Measurements from ENCODE around the gene CHCHD6.

Gene CHCHD6

GRCh38 chr3:126758882-126759281 lies 54.8 kb downstream of the CHCHD6 start:
- DNase-seq (ENCODE audit: low read depth), result no peak
- TF ChIP-seq CTCF (conservative IDR thresholded peaks at IDR 0.05; ENCODE audit: low read length), result no peak

GRCh38 chr3:126760541-126760940 lies 56.5 kb downstream of the CHCHD6 start:
- no peak overlapping the region for H3K4me3 ChIP-seq (ENCODE audit: low read length)
- no peak for TF ChIP-seq CTCF (conservative IDR thresholded peaks at IDR 0.05; ENCODE audit: low read length)
- DNase-seq (ENCODE audit: low read depth), result no peak

More at GRCh38 chr3:126758882-126759281, 54.8 kb downstream of the CHCHD6 start:
- H3K4me3 ChIP-seq (ENCODE audit: low read length), result no peak overlapping the region

- H3K4me3 ChIP-seq (ENCODE audit: low read length), result no peak overlapping the region
- TF ChIP-seq CTCF (conservative IDR thresholded peaks at IDR 0.05; ENCODE audit: low read length), result no peak
- DNase-seq (ENCODE audit: low read depth), result no peak
These were observed 59.0 kb downstream of the CHCHD6 start for GRCh38 chr3:126763035-126763434.

GRCh38 chr3:126765187-126766069 lies 61.4 kb downstream of the CHCHD6 start:
- H3K4me3 ChIP-seq (ENCODE audit: low read length), result no peak overlapping the region
- no peak for DNase-seq (ENCODE audit: low read depth)
- no peak for TF ChIP-seq CTCF (conservative IDR thresholded peaks at IDR 0.05; ENCODE audit: low read length)

GRCh38 chr3:126766653-126767052 lies 62.6 kb downstream of the CHCHD6 start:
- TF ChIP-seq CTCF (conservative IDR thresholded peaks at IDR 0.05; ENCODE audit: low read length), result no peak
- H3K4me3 ChIP-seq (ENCODE audit: low read length), result no peak overlapping the region
- DNase-seq (ENCODE audit: low read depth), result no peak

- no peak overlapping the region for H3K4me3 ChIP-seq (ENCODE audit: low read length)
- no peak for TF ChIP-seq CTCF (conservative IDR thresholded peaks at IDR 0.05; ENCODE audit: low read length)
- no peak for DNase-seq (ENCODE audit: low read depth)
These were observed 64.9 kb downstream of the CHCHD6 start for GRCh38 chr3:126768903-126769302.

- no peak for TF ChIP-seq CTCF (conservative IDR thresholded peaks at IDR 0.05; ENCODE audit: low read length)
- H3K4me3 ChIP-seq (ENCODE audit: low read length), result no peak overlapping the region
- DNase-seq (ENCODE audit: low read depth), result no peak
These were observed 66.1 kb downstream of the CHCHD6 start for GRCh38 chr3:126770096-126770495.
